HL-60 (cell line): ENCODE results near the gene IL18R1.
A peak's percentile ranks its signal among the peaks of the same experiment; 100 is the strongest.
"Not testable (repeated sequence)": the region's sequence is repeated elsewhere in the genome, so short reads cannot be mapped to it uniquely, and the experiment has no call there.

ENCODE experiments used
- DNase-seq, 2 experiments: peaks; one replicate each; pipeline ENCODE4 v3.0.0-alpha.2; 2010 to 2020; ENCODE audit warnings: low read depth in 1 of 2, low spot score in 1 of 2
- H3K27ac ChIP-seq: fragments of 250-450 bp; sonication (Bioruptor Pico); replicated peaks from 2 replicates; pipeline ENCODE4 v1.5.1; 2020; ENCODE audit warnings: mild to moderate bottlenecking, moderate library complexity
- H3K27me3 ChIP-seq: fragments of 250-450 bp; sonication (Bioruptor Pico); 2 replicates; pipeline ENCODE4 v1.5.1; 2021; ENCODE audit warnings: mild to moderate bottlenecking, moderate library complexity; ENCODE audit not compliant: insufficient read depth, poor library complexity, severe bottlenecking
- H3K4me3 ChIP-seq: replicated peaks from 2 replicates; pipeline ENCODE4 v1.5.1; 2011; ENCODE audit warnings: mild to moderate bottlenecking, control low read depth, low read length; ENCODE audit not compliant: insufficient read depth
- GABPA ChIP-seq: IDR thresholded peaks from 2 replicates; pipeline ENCODE4 v1.6.1; 2012; ENCODE audit warnings: low read depth
- POLR2AphosphoS5 ChIP-seq: IDR thresholded peaks from 2 replicates; pipeline ENCODE4 v1.6.1; 2012; ENCODE audit warnings: low read depth
- SPI1 ChIP-seq: IDR thresholded peaks from 2 replicates; pipeline ENCODE4 v1.6.1; 2012; ENCODE audit warnings: low read depth, mild to moderate bottlenecking, borderline replicate concordance
- TF ChIP-seq, protein P1 (sequence below): IDR thresholded peaks from 2 replicates; pipeline ENCODE4 v1.6.1; 2012; ENCODE audit warnings: low read depth; ENCODE audit not compliant: insufficient replicate concordance
- TF ChIP-seq, protein P2 (sequence below): IDR thresholded peaks from one replicate; pipeline ENCODE4 v1.5.1; 2011; ENCODE audit warnings: low read length, control low read depth, inconsistent platforms; ENCODE audit not compliant: insufficient read depth

The IL18R1 gene

GRCh38 chr2:102317715-102318114 lies 37.9 kb upstream of the IL18R1 start:
- peak in 1 of 2 experiments; percentile 50 for DNase-seq
- H3K27me3 ChIP-seq = no peaks in the 10 kb centered on the region
- no peak overlapping the region for H3K27ac ChIP-seq
- H3K4me3 ChIP-seq = no peak overlapping the region
- TF ChIP-seq, protein P1, sequence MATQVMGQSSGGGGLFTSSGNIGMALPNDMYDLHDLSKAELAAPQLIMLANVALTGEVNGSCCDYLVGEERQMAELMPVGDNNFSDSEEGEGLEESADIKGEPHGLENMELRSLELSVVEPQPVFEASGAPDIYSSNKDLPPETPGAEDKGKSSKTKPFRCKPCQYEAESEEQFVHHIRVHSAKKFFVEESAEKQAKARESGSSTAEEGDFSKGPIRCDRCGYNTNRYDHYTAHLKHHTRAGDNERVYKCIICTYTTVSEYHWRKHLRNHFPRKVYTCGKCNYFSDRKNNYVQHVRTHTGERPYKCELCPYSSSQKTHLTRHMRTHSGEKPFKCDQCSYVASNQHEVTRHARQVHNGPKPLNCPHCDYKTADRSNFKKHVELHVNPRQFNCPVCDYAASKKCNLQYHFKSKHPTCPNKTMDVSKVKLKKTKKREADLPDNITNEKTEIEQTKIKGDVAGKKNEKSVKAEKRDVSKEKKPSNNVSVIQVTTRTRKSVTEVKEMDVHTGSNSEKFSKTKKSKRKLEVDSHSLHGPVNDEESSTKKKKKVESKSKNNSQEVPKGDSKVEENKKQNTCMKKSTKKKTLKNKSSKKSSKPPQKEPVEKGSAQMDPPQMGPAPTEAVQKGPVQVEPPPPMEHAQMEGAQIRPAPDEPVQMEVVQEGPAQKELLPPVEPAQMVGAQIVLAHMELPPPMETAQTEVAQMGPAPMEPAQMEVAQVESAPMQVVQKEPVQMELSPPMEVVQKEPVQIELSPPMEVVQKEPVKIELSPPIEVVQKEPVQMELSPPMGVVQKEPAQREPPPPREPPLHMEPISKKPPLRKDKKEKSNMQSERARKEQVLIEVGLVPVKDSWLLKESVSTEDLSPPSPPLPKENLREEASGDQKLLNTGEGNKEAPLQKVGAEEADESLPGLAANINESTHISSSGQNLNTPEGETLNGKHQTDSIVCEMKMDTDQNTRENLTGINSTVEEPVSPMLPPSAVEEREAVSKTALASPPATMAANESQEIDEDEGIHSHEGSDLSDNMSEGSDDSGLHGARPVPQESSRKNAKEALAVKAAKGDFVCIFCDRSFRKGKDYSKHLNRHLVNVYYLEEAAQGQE = no peak
- TF ChIP-seq SPI1 = no peak
- TF ChIP-seq, protein P2, sequence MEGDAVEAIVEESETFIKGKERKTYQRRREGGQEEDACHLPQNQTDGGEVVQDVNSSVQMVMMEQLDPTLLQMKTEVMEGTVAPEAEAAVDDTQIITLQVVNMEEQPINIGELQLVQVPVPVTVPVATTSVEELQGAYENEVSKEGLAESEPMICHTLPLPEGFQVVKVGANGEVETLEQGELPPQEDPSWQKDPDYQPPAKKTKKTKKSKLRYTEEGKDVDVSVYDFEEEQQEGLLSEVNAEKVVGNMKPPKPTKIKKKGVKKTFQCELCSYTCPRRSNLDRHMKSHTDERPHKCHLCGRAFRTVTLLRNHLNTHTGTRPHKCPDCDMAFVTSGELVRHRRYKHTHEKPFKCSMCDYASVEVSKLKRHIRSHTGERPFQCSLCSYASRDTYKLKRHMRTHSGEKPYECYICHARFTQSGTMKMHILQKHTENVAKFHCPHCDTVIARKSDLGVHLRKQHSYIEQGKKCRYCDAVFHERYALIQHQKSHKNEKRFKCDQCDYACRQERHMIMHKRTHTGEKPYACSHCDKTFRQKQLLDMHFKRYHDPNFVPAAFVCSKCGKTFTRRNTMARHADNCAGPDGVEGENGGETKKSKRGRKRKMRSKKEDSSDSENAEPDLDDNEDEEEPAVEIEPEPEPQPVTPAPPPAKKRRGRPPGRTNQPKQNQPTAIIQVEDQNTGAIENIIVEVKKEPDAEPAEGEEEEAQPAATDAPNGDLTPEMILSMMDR = no peak
- TF ChIP-seq GABPA = no peak
- no peak for TF ChIP-seq POLR2AphosphoS5

DNA sequence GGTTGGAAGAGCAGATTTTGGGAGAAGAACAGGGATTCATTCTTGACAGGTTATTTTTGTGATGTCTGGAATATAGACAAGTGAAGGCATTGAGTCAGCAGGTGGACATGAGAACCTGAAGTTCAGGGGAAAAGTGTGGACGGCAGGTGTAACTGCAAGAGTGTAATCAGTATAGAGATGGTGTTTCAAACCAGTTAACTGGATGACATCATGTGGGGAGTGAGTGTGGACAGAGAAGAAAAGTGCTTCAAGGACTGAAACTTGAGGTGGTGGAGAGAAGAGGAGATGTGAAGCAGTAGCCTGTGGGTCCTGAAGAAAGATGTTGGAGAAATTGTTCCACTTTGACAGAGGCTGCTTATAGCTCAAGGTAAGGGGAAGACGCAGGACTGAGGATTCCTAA lies 37.2 kb upstream of the IL18R1 start:
- no peak for TF ChIP-seq POLR2AphosphoS5
- no peak for TF ChIP-seq SPI1
- TF ChIP-seq GABPA = no peak
- TF ChIP-seq, protein P1 = no peak
- TF ChIP-seq, protein P2 = no peak
- DNase-seq = no peak
- H3K27me3 ChIP-seq = no peaks in the 10 kb centered on the region
- no peak overlapping the region for H3K27ac ChIP-seq
- H3K4me3 ChIP-seq = no peak overlapping the region

DNA sequence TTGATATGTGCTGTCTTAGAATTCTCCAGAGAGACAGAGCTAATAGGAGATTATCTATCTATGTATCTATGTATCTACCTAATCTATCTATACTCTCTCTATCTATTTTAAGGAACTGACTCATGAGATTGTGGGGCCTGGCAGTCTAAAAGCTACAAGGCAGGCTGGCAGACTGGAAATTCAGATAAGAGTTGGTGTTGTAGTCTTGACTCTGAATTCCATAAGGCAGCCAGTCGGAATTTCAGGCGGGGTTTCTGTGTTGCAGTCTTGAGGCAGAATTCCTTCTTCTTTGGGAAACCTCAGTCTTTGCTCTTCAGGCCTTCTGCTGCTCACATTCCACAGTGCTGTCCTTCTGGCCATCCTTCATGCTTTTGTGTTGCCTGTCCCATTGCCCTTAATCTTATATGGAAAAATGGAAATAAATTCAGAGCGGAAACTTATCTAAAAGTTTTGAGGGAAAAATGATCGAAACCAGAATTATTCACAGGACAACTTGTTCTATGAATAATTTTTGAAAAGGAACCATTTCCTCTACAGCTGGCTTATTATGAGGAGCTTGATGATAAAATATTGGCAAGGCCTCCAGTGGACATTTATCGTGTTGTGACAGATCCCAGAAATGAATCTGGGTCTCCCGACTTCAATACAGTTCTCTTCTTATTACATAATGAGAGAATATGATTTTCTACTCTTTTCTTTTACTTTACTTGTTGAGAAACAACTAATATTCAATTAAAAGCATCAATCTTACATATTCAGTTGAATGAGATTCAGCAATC lies 33.5 kb upstream of the IL18R1 start:
- no peak overlapping the region for H3K27ac ChIP-seq
- TF ChIP-seq, protein P1 = no peak
- TF ChIP-seq, protein P2 = no peak
- TF ChIP-seq GABPA (no peak), SPI1 (no peak), POLR2AphosphoS5 (no peak)
- H3K27me3 ChIP-seq = no peaks in the 10 kb centered on the region
- DNase-seq = no peak
- H3K4me3 ChIP-seq = no peak overlapping the region

GRCh38 chr2:102324914-102325313 lies 30.7 kb upstream of the IL18R1 start:
- H3K27ac ChIP-seq, H3K4me3 ChIP-seq, DNase-seq: not testable (repeated sequence)

More at GRCh38 chr2:102324914-102325313, 30.7 kb upstream of the IL18R1 start:
- not testable (repeated sequence) for H3K27me3 ChIP-seq
